Endothelial cell of hepatic sinusoid (primary cell): ENCODE data around the gene C5orf15.
"Not testable (repeated sequence)": the region's sequence is repeated elsewhere in the genome, so short reads cannot be mapped to it uniquely, and the experiment has no call there.

Experiments
- in situ Hi-C: cut with HindIII; loops from 2 replicates; pipeline ENCODE4 v1.10.0; 2017; ENCODE audit warnings: low sequenced_read_pairs

C5orf15 gene

DNA sequence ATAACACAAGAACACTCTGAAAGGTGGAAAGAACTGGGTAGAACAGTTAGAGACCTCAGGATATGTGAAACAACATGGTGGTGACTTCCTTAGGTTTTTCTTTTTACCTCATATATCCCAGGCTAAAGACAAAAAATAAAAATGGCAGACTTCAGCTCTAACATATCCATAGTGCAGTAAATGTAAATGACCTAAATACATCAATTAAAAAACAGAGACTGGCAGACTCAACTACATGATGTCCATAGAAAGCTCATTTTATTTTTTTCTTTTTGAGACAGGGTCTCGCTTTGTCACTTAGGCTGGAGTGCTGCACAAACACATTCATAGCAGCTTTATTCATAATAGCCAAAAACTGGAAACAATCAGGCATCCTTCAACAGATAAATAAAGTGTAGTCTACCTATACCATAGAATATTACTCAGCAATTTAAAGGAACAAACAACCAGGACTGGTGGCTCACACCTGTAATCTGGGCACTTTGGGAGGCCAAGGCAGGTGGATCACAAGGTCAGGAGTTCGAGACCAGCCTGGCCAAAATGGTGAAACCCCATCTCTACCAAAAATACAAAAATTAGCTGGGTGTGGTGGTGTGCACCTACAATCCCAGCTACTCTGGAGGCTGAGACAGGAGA is 4.8 kb downstream of the C5orf15 start:
- in situ Hi-C loops, result no loop called here

GRCh38 chr5:133962801-133963476 is 5.5 kb downstream of the C5orf15 start:
- in situ Hi-C loops, result no loop called here

GRCh38 chr5:133962131-133962530 is 6.3 kb downstream of the C5orf15 start:
- in situ Hi-C loops, result no loop called here

GRCh38 chr5:133959643-133960042 is 8.8 kb downstream of the C5orf15 start:
- in situ Hi-C loops, result no loop called here

DNA sequence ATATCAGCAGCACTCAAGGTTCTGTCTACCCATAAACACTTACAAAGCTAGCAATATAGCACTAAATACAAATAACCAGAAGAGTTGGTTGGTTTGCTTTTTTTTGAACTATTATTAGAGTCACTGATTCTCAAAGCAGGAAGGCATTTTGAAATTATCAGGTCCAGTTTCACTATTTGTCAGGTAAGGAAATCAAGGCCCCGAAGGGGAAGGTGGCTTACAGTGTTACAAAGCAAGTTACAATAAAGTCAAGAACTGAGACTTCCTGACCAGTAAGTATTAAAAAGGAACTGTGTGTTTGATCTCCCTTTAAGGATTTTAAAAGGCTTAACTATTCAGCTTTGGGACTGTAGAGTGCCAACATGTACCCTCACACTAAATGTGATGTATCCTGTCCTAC is 10.8 kb downstream of the C5orf15 start:
- in situ Hi-C loops, result no loop called here

DNA sequence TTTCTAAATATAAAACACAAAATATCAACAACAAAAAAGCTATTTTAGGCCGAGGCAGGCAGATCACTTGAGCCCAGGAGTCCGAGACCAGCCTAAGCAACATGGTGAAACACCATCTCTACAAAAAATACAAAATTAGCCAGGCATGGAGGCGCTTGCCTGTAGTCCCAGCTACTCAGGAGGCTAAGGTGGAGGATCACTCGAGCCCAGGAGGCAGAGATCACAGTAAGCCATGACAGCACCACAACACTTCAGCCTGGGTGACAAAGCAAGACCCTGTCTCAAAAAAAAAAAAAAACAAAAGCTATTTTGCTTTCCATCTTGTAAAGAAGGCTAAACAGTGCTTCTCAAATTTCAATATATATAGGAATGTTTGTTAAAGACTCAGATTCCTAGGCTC is 11.3 kb downstream of the C5orf15 start:
- in situ Hi-C loops, result no loop called here

- in situ Hi-C loops, result not testable (repeated sequence)
Observed at GRCh38 chr5:133956196-133956595, 12.2 kb downstream of the C5orf15 start.

- in situ Hi-C loops, result no loop called here
Observed at GRCh38 chr5:133953568-133954145, 14.8 kb downstream of the C5orf15 start.

- in situ Hi-C loops, result no loop called here
Observed at GRCh38 chr5:133952729-133953567, 15.5 kb downstream of the C5orf15 start.

- in situ Hi-C loops, result no loop called here
Observed at GRCh38 chr5:133950821-133951612, 17.4 kb downstream of the C5orf15 start.

GRCh38 chr5:133948721-133949120 is 19.7 kb downstream of the C5orf15 start:
- in situ Hi-C loops, result no loop called here

GRCh38 chr5:133947431-133947841 is 21.0 kb downstream of the C5orf15 start:
- in situ Hi-C loops, result no loop called here

GRCh38 chr5:133945568-133945967 is 22.9 kb downstream of the C5orf15 start:
- in situ Hi-C loops, result no loop called here

GRCh38 chr5:133944263-133945185 is 23.9 kb downstream of the C5orf15 start:
- in situ Hi-C loops, result no loop called here

DNA sequence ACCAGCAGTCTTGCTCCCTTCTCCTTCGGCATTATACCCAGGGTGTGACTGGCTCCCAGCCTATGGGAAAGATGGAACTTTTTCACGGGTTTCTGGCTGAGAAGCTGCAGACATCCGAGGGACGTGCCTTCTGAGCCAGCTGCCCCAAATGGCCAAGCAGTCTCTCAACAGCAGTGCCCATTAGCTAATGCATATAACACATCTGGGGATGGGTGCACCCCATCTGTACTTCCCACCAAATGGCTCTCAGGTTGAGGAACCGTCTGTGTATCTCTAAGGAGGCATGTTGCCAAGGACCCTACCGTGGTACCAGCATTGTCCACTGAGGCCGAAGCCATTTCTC is 25.0 kb downstream of the C5orf15 start:
- in situ Hi-C loops, result no loop called here

DNA sequence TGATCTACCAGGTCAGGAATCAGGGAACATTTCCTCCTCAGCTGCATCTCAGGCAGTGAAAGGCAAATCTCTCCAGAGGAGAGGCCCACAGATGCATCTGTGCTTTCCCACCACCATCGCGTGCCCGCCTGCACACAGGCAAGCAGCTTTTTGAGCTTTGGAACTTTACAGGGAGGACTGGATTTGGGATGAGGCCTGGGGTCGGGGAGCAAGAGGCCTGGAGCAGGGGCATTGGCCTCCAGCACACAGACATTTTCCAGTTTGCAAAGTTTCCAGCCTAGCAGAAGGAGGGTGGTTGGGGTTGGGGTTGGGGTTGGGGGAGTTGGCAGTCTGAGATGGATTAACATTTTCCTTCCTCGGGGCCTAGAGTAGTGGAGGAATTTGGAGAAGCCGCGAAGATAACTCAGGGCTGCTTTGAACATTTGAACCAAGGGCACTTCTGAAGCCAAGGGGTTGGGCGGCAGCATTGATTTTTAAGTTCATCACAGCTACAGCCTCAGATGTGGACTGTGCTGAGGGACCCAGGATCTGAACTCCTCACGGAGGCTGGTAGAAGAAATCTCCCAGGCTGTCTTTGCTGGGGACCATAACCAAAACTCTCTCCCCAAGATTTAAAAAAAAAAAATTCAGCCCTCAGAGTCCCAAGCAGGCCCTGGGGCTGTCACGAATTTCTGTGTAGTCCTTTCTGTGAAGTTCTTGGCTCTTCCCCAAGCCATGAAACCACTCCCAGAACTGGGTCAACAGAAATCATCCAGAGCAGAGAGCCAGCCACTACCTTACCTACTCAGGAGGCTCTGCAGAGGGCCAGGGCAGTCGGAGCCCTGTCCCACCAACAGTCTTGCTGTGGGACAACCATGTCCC is 25.6 kb downstream of the C5orf15 start:
- in situ Hi-C loops, result no loop called here

GRCh38 chr5:133941456-133942196 is 26.8 kb downstream of the C5orf15 start:
- in situ Hi-C loops, result no loop called here

- in situ Hi-C loops, result no loop called here
Observed at GRCh38 chr5:133939668-133940067, 28.8 kb downstream of the C5orf15 start.
